Esophagus squamous epithelium (tissue), 5 donors: ENCODE data around the gene ACKR1. TPM values are rescaled to one million over a fixed set of nuclear protein-coding genes. Genes with fewer than 3 reads are reported as not detected.
A peak's percentile ranks its signal among the peaks of the same experiment; 100 is the strongest.

Source experiments
- DNase-seq: peaks from one replicate; lab custom pipeline; 2025; lab: John Stamatoyannopoulos, UW
- H3K27ac ChIP-seq, 4 donors: fragments of 200-600 bp; sonication (generic); one replicate each; pipeline ENCODE4 v1.5.1; 2016 to 2019; ENCODE audit warnings: mild to moderate bottlenecking in 1 of 4
- H3K27me3 ChIP-seq, 4 donors: fragments of 200-600 bp; sonication (generic); 1 replicate in 3 of 4; 2 replicates in 1 of 4; pipeline versions ENCODE4 v1.5.1 to v1.6.0; 2017 to 2021; ENCODE audit warnings: antibody characterized with exemption in 1 of 4
- H3K36me3 ChIP-seq, 3 donors: fragments of 200-600 bp; sonication (generic); one replicate each; pipeline ENCODE4 v1.5.1; 2016 to 2019
- H3K4me1 ChIP-seq, 3 donors: fragments of 200-600 bp; sonication (generic); one replicate each; pipeline ENCODE4 v1.5.1; 2017 to 2019
- H3K4me3 ChIP-seq, 4 donors: fragments of 200-600 bp; sonication (generic); 1 replicate in 3 of 4; 2 replicates in 1 of 4; pipeline ENCODE4 v1.5.1; 2016 to 2019; ENCODE audit warnings: mild to moderate bottlenecking in 2 of 4, moderate library complexity in 1 of 4
- H3K9me3 ChIP-seq, 3 donors: fragments of 200-600 bp; sonication (generic); one replicate each; pipeline ENCODE4 v1.5.1; 2016 to 2019
- POLR2A ChIP-seq, 4 donors: fragments of 450-650 bp; IDR thresholded peaks; one replicate each; pipeline ENCODE4 v1.6.1; 2017; ENCODE audit warnings: antibody characterized with exemption in 4 of 4, mild to moderate bottlenecking in 4 of 4, moderate library complexity in 3 of 4
- WGBS, 2 donors: methylation state at CpG; one replicate each; pipeline ENCODE4 v1.1.5; 2018; 5-methylcytosine and 5-hydroxymethylcytosine counted together
- intact Hi-C: fragments of 100-400 bp; cut with DNase I; formaldehyde crosslinking; loops from one replicate; pipeline ENCODE4 v1.15.0; 2022
- total RNA-seq, 4 donors: library from RNA; depleted of rRNA; stranded (reverse); fragments of >200 nt; gene quantifications; one replicate each; pipeline ENCODE4 v1.1.0, GENCODE V29; 2016
- TF ChIP-seq, protein P1 (sequence below), 6 experiments: fragments of 450-650 bp in 4 of 6; fragments of 200-600 bp in 2 of 6; sonication (generic) in 2 of 6; IDR thresholded peaks; one replicate each; pipeline ENCODE4 v1.5.1; 2016 to 2019; ENCODE audit warnings: antibody characterized with exemption in 6 of 6, mild to moderate bottlenecking in 4 of 6, moderate library complexity in 4 of 6
- donor health status: DM: yes; HTN: yes; CAD: no.

ACKR1 gene
- total RNA-seq, 4 donors from 2014 or later = 2.2 to 67.9 (median 33.7) TPM

DNA sequence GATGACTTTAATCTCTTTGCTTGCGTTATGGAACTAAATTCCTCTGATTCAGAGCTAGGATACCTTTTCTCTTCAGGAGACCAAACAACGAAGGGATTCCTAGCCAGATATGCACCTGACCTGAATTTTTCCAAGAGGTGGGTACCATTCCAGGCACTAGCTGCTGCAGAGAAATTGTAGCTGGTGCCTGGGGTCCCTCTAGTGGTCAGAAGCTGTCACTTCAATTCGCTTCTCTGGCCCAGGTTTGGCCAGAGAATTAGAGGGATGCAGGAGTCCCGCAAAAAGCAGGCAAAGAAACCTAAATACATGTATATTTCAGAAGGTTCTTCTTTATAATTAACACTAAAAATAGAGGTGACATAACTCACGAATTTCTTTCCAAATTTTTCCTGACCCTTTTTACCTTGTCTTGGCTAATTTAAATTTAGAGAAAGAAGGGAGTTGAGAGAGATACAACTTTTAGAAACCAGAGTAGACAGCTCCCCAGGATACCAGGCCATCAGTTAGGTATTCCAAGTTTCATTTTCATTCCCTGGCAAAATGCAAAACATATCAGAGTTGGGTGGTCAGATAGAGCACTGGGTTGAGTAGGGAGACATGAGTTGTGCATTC, 9.6 kb downstream of the ACKR1 start:
- intact Hi-C loops = loop anchor here (5.0 kb wide), 1 partner anchor 52 kb away; no protein-coding TSS in a partner anchor
- Histone ChIP-seq H3K4me1 (peaks cover 0 to 6% (median 0%) of the 10 kb centered on the region in 3 donors), H3K4me3 (no peak overlapping the region), H3K9me3 (no peaks in the 10 kb centered on the region), H3K27ac (no peak overlapping the region), H3K27me3 (peaks cover 0 to 65% (median 0%) of the 10 kb centered on the region in 4 donors), H3K36me3 (no peaks in the 10 kb centered on the region)
- DNase-seq = no peak
- 2 to 6% methylated on average over 5 of the region's 5 CpGs for WGBS, 2 donors
- TF ChIP-seq, protein P1, sequence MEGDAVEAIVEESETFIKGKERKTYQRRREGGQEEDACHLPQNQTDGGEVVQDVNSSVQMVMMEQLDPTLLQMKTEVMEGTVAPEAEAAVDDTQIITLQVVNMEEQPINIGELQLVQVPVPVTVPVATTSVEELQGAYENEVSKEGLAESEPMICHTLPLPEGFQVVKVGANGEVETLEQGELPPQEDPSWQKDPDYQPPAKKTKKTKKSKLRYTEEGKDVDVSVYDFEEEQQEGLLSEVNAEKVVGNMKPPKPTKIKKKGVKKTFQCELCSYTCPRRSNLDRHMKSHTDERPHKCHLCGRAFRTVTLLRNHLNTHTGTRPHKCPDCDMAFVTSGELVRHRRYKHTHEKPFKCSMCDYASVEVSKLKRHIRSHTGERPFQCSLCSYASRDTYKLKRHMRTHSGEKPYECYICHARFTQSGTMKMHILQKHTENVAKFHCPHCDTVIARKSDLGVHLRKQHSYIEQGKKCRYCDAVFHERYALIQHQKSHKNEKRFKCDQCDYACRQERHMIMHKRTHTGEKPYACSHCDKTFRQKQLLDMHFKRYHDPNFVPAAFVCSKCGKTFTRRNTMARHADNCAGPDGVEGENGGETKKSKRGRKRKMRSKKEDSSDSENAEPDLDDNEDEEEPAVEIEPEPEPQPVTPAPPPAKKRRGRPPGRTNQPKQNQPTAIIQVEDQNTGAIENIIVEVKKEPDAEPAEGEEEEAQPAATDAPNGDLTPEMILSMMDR (IDR thresholded peaks at IDR 0.05) = peak; percentile 72 to 90 (median 78)
- no peak for TF ChIP-seq POLR2A (IDR thresholded peaks at IDR 0.05)

DNA sequence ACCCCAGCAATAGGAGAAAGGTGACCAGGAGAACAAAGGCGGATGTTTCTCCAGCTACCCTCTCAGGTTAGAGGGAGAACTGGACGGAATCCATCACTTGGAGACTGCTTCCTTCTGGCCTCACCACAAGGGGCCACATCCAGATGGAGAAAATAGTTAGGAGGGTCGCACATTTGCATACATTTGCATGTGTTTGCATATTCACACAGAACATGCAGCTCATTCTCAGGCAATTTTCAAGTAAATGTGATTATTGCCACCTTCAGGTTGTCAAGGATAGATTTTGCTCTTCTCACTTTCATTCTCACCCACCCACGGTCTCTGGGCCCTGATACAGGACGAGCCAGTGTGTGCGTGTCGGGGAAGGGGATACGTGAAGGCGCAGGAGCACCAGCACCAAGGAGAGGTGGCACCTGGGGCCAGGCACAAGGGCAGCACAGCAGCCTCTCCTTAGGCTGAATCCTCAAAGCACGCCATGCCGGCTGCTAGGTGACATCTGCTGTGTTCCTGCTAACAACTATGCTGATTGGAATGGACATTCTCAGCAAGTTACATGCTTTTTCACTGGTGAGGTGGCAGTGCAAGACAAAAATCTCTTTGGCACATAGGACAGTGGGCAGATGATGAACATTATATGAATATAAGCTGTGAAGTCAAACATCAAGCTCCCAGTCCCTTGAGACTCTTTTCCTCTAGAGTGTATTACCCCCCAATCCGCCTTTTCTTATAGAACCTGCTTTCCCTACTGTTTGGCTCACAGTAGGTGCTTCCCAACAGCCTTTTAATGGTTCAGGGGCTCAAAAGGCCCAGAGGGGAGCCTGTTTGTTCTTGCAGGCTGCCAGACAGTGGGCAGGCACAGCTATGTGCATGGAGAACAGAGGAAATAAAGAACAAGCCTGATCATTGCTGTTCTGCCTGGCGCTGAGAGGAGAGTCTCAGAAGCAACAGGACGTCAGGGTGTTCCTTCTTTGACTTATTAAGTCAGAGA, 14.3 kb downstream of the ACKR1 start:
- H3K4me3 ChIP-seq = no peak overlapping the region
- intact Hi-C loops = no loop called here
- H3K27ac ChIP-seq = no peak overlapping the region
- H3K4me1 ChIP-seq = no peaks in the 10 kb centered on the region
- DNase-seq = no peak
- no peak for TF ChIP-seq POLR2A (IDR thresholded peaks at IDR 0.05)
- TF ChIP-seq, protein P1 (IDR thresholded peaks at IDR 0.05) = no peak
- 64 to 68% methylated on average over 6 to 14 of the region's 14 CpGs for WGBS, 2 donors
- no peaks in the 10 kb centered on the region for H3K9me3 ChIP-seq
- no peaks in the 10 kb centered on the region for H3K36me3 ChIP-seq
- peaks cover 0 to 27% (median 0%) of the 10 kb centered on the region in 4 donors for H3K27me3 ChIP-seq

DNA sequence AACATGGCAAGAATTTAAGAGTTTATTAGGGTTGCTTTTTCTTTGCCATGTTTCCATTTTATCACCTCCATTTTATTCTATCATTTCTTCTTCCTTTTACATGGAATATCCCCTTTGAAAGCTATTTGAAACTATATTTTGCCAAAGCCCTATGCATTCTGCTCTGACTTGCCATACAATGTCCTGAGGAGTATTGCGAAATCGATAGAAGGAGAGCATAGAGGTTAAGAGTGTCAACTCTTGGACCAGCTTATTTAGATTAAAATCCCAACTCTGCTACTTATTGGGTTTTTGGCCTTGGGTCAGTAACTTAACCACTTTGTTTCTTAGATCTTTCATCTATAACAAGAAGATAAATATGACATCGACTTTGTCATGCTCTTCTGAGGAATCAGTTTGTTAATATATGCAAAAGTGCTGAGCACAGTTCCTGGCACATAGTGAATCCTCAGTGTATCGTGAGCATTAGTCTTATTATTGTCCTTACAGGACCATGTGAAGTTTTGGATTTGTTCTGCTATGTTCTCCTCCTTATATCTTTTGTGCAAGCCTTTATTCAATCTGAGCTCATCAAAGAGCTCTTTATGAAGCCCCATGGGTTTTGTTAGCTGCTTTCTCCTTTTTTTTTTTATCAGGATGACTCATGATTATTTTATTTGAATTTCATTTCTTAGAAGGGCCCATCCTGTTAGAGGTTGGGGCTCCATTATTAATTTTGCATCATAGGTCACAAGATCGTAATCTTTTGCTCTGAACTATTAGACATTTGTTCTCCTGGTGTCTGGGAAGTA, 17.6 kb downstream of the ACKR1 start:
- no peak overlapping the region for H3K4me3 ChIP-seq
- DNase-seq = no peak
- WGBS, 2 donors = 59 to 67% methylated on average over 5 of the region's 5 CpGs
- H3K9me3 ChIP-seq = no peaks in the 10 kb centered on the region
- peaks cover 0 to 25% (median 0%) of the 10 kb centered on the region in 4 donors for H3K27me3 ChIP-seq
- TF ChIP-seq, protein P1 (IDR thresholded peaks at IDR 0.05) = no peak
- no peak for TF ChIP-seq POLR2A (IDR thresholded peaks at IDR 0.05)
- H3K27ac ChIP-seq = no peak overlapping the region
- H3K36me3 ChIP-seq = no peaks in the 10 kb centered on the region
- intact Hi-C loops = no loop called here
- H3K4me1 ChIP-seq = no peaks in the 10 kb centered on the region

DNA sequence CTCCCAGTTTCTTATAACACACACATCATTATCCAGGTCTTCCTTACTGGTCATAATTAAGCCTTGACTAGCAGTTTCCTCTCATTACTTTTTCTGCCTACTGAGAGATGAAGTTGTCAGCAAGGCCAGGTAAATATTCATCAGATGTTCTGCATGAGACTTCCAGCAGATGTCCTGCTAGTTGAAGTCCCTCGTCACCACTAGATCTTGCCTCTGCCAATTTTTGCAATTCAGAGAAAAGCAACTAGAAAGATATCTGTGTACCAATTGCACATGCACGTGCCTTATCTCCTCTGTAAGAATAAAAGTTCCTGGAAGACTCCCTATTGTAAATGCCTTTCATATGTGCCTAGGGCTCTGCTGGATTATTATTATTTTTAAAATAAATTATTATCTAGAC, 18.3 kb downstream of the ACKR1 start:
- Histone ChIP-seq H3K36me3 (no peaks in the 10 kb centered on the region), H3K27me3 (peaks cover 0 to 19% (median 0%) of the 10 kb centered on the region in 4 donors), H3K4me3 (no peak overlapping the region), H3K4me1 (no peaks in the 10 kb centered on the region), H3K9me3 (no peaks in the 10 kb centered on the region), H3K27ac (no peak overlapping the region)
- WGBS, 2 donors = 53 to 61% methylated on average over 2 of the region's 2 CpGs
- TF ChIP-seq, protein P1 (IDR thresholded peaks at IDR 0.05) = no peak
- no peak for TF ChIP-seq POLR2A (IDR thresholded peaks at IDR 0.05)
- intact Hi-C loops = no loop called here
- DNase-seq = no peak
